Muscle layer of colon (tissue), 2 donors: ENCODE data around the gene PDXDC1.
"Not testable (repeated sequence)": the region's sequence is repeated elsewhere in the genome, so short reads cannot be mapped to it uniquely, and the experiment has no call there.

Source experiments
- H3K27ac ChIP-seq: one replicate; pipeline ENCODE4 v1.7.0; 2013; ENCODE audit warnings: low read depth, mild to moderate bottlenecking, low read length, moderate library complexity
- H3K27me3 ChIP-seq, 2 donors: one replicate each; pipeline ENCODE4 v1.7.0; 2013; ENCODE audit warnings: low read length in 2 of 2, mild to moderate bottlenecking in 2 of 2; ENCODE audit not compliant: insufficient read depth in 2 of 2, control insufficient read depth in 1 of 2
- H3K36me3 ChIP-seq: one replicate; pipeline ENCODE4 v1.7.0; 2013; ENCODE audit warnings: mild to moderate bottlenecking, low read length; ENCODE audit not compliant: insufficient read depth
- H3K4me1 ChIP-seq: one replicate; pipeline ENCODE4 v1.7.0; 2013; ENCODE audit warnings: mild to moderate bottlenecking, low read length; ENCODE audit not compliant: insufficient read depth
- H3K4me3 ChIP-seq, 2 donors: one replicate each; pipeline ENCODE4 v1.7.0; 2013; ENCODE audit warnings: low read length in 2 of 2, low read depth in 1 of 2, mild to moderate bottlenecking in 1 of 2, moderate library complexity in 1 of 2
- H3K9ac ChIP-seq: one replicate; pipeline ENCODE4 v1.7.0; 2013; ENCODE audit warnings: low read length
- H3K9me3 ChIP-seq: one replicate; pipeline ENCODE4 v1.7.0; 2013; ENCODE audit warnings: mild to moderate bottlenecking, low read length
- donor health status: abdominal sarcoma.
- donor health status: Adenocarcinoma of cecum.

PDXDC1 gene, protein sequence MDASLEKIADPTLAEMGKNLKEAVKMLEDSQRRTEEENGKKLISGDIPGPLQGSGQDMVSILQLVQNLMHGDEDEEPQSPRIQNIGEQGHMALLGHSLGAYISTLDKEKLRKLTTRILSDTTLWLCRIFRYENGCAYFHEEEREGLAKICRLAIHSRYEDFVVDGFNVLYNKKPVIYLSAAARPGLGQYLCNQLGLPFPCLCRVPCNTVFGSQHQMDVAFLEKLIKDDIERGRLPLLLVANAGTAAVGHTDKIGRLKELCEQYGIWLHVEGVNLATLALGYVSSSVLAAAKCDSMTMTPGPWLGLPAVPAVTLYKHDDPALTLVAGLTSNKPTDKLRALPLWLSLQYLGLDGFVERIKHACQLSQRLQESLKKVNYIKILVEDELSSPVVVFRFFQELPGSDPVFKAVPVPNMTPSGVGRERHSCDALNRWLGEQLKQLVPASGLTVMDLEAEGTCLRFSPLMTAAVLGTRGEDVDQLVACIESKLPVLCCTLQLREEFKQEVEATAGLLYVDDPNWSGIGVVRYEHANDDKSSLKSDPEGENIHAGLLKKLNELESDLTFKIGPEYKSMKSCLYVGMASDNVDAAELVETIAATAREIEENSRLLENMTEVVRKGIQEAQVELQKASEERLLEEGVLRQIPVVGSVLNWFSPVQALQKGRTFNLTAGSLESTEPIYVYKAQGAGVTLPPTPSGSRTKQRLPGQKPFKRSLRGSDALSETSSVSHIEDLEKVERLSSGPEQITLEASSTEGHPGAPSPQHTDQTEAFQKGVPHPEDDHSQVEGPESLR

DNA sequence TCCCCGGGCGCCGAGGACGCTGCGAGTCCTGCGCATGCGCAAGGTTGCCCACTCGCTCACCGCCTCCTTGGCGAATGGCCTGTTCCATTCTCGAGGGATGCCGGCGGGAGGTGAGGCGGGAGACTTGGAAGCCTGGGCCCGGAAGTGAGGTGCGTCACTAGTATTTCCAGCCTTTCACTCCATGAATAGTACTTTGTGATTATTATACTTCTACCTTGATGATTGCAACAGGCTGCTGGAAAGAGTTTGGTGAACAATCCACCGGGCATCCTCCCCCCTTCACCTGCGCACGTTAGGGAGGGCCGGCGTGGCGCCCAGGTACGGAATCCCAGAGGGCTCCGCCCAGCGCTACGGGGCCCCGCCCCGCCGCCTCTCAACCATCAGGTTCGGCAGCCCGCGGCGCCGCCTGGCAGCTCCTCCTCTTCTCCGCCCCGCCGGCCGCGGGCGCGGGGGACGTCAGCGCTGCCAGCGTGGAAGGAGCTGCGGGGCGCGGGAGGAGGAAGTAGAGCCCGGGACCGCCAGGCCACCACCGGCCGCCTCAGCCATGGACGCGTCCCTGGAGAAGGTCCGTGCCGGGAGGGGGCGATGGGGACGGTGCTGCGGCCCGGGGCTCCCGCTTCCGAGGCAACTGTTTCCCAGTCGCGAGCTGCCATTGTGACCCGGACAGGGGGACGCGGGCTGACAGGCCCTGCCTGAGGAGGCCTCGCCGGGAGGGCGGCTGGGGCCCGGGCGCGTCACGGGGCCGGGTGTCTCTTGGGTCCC, at the start of gene PDXDC1:
PDXDC1 (plus strand) TSS at position 371 of the 762 bp plus-strand sequence; CDS start at position 545, 174 bp downstream.
- Histone ChIP-seq H3K27ac (peak within 1 kb of the TSS; percentile 90), H3K4me3 (peak within 1 kb of the TSS; percentile 57 to 98), H3K9ac (peak within 1 kb of the TSS; percentile 71)
- H3K9me3 ChIP-seq, H3K36me3 ChIP-seq, H3K27me3 ChIP-seq, H3K4me1 ChIP-seq: not testable (repeated sequence)

DNA sequence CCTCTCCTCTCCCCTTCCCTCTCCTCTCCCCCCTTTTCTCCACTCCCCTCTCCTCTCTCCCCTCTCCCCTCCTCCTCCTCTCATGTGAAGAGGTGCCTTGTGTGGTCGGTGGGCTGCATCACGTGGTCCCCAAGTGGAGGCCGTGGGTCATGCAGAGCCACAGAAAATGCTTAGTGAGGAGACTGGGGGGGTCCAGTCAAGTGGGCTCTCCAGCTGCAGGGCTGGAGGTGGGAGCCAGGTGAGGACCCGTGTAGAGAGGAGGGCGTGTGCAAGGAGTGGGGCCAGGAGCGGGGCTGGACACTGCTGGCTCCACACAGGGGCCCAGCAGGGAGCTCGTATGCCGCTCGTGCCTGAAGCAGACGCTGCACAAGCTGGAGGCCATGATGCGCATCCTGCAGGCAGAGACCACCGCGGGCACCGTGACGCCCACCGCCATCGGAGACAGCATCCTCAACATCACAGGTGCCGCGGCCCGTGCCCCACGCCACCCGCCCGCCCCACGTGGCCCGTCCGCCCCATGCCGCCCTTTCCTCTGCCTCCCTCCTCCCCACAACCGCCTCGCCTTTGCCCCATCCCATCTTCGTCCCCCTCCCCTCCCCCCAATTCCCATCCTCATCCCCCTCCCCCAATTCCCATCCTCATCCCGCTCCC, 46.6 kb upstream of the PDXDC1 start:
- not testable (repeated sequence) for H3K9ac ChIP-seq, H3K36me3 ChIP-seq, H3K4me1 ChIP-seq, H3K9me3 ChIP-seq, H3K4me3 ChIP-seq, H3K27me3 ChIP-seq, H3K27ac ChIP-seq

DNA sequence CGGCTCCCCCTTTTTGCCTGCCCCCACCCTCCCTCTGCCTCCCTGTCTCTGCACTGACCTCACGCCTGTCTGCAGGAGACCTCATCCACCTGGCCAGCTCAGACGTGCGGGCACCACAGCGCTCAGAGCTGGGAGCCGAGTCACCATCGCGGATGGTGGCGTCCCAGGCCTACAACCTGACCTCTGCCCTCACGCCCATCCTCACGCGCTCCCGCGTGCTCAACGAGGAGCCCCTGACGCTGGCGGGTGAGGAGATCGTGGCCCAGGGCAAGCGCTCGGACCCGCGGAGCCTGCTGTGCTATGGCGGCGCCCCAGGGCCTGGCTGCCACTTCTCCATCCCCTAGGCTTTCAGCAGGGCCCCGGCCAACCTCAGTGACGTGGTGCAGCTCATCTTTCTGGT, 45.6 kb upstream of the PDXDC1 start:
- not testable (repeated sequence) for H3K9me3 ChIP-seq, H3K27ac ChIP-seq, H3K4me3 ChIP-seq, H3K36me3 ChIP-seq, H3K27me3 ChIP-seq, H3K4me1 ChIP-seq, H3K9ac ChIP-seq

DNA sequence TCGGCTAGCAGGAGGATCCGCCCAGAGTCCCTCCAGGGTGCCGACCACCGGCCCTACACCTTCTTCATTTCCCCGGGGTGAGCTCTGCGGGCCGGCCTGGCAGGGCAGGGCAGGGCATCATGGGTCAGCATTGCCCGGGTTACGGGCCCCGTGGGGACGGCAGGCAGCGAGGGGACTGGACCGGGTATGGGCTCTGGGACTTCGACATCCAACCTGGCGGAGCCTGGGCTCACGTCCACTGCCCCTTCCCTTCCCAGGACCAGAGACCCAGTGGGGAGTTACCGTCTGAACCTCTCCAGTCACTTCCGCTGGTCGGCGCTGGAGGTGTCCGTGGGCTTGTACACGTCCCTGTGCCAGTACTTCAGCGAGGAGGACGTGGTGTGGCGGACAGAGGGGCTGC, 44.6 kb upstream of the PDXDC1 start:
- not testable (repeated sequence) for H3K9ac ChIP-seq, H3K4me3 ChIP-seq, H3K9me3 ChIP-seq, H3K36me3 ChIP-seq, H3K27me3 ChIP-seq, H3K4me1 ChIP-seq, H3K27ac ChIP-seq

DNA sequence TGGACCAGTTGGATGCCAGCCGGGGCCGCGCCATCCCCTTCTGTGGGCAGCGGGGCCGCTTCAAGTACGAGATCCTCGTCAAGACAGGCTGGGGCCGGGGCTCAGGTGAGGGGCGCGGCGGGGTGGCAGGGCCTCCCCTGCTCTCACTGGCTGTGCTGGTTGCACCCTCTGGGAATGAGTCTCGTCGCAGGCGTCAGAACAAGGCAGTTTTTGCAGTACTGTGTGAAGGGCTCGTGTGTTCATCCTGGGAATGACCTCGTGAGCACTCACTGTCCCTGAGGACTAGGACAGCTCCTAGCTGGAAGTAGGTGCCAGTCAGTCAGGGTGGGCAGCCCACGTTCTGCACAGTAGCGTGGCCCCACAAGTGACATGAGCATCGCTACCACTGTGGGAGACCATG, 43.9 kb upstream of the PDXDC1 start:
- H3K9ac ChIP-seq, H3K27me3 ChIP-seq, H3K27ac ChIP-seq: not testable (repeated sequence)

GRCh38 chr16:14932581-14933375, 42.0 kb upstream of the PDXDC1 start:
- H3K4me1 ChIP-seq, H3K36me3 ChIP-seq, H3K27me3 ChIP-seq, H3K27ac ChIP-seq, H3K9ac ChIP-seq, H3K4me3 ChIP-seq, H3K9me3 ChIP-seq: not testable (repeated sequence)

More for the DNA sequence above, 43.9 kb upstream of the PDXDC1 start:
- H3K4me1 ChIP-seq, H3K9me3 ChIP-seq, H3K36me3 ChIP-seq, H3K4me3 ChIP-seq: not testable (repeated sequence)

DNA sequence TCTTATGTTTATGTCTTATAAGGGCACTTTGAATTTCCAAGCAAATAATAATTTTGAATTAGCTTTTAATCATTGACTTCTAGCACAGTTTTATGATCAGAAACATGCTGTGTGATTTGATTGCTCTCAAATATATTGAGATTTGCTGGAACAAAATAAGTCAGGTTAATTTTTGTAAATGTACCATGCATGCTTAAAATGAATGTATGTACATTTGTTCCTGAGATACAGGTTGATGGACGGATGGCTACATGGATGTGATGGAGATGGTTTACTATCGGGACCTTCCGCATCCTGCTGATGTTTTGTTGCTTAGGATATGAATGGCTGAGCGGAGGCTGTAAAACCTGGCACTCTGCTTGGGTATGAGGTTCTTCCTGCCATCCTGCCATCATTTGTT, 37.7 kb upstream of the PDXDC1 start, which contains the start of gene NPIPA1:
NPIPA1 (plus strand) TSS at position 301 of the 400 bp plus-strand sequence; CDS start at position 301, 0 bp downstream.
- H3K4me1 ChIP-seq, H3K9ac ChIP-seq, H3K4me3 ChIP-seq, H3K9me3 ChIP-seq, H3K36me3 ChIP-seq, H3K27me3 ChIP-seq, H3K27ac ChIP-seq: not testable (repeated sequence)

DNA sequence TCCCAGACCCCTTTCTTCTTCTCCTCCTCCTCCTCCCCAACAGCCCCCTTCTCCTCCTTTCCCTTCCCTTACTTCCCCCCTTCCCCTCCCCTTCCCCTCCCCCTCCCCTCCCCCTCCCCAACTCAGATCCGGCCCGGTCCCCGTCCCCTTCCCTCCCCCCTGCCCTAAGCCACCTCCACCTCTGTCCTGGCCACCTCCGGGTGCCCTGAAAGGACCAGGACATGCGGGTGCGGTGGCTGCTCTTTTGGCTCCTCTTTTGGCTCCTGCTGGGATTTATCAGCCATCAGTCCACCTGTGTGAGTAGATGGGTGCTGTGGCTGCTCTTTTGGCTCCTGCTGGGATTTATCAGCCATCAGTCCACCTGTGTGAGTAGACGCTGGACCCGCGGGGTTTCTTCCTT, 36.8 kb upstream of the PDXDC1 start:
- not testable (repeated sequence) for H3K4me3 ChIP-seq, H3K27ac ChIP-seq, H3K9ac ChIP-seq, H3K9me3 ChIP-seq, H3K36me3 ChIP-seq, H3K27me3 ChIP-seq, H3K4me1 ChIP-seq

GRCh38 chr16:14942686-14943085, 32.1 kb upstream of the PDXDC1 start:
- H3K27ac ChIP-seq, H3K4me1 ChIP-seq, H3K36me3 ChIP-seq, H3K27me3 ChIP-seq, H3K4me3 ChIP-seq, H3K9ac ChIP-seq, H3K9me3 ChIP-seq: not testable (repeated sequence)

DNA sequence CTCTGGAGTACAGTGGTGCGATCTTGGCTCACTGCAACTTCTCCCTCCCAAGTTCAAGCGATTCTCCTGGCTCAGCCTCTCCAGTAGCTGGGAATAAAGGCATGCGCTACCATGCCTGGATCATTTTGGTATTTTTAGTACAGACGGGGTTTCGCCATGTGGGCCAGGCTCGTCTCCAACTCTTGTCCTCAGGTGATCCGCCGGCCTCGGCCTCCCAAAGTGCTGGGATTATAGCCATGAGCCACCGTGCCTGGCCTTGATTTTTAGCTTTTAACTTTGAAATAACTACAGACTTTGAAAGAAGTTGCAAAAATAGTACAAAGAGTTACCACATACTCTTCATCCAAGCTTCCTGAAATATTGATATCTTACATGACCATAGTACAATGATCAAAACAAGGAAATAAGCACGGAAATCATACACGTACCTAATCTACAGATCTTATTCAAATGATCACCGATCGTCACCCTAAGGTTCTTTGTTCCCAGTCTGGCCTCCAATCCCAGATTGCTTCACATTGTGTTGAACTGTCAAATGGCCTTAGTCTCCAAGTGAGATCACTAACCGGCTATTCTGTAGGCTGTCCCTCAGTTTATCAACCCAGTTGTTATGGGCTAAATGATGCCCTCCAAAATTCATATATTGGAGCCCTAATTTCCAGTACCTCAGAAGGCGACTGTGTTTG, 19.1 kb upstream of the PDXDC1 start:
- no peak overlapping the region for H3K4me3 ChIP-seq
- H3K4me1 ChIP-seq = peaks cover 5% of the 10 kb centered on the region
- no peaks in the 10 kb centered on the region for H3K27me3 ChIP-seq
- no peak overlapping the region for H3K9ac ChIP-seq
- no peaks in the 10 kb centered on the region for H3K36me3 ChIP-seq
- H3K27ac ChIP-seq = no peak overlapping the region
- H3K9me3 ChIP-seq = no peaks in the 10 kb centered on the region
